HG02571 (cell line): ENCODE data around the gene GPX2.

ENCODE experiments used
- ATAC-seq: cut with Tn5 transposase; IDR thresholded peaks from one replicate; pipeline ENCODE4 v1.9.1; 2021; ENCODE audit warnings: mild to moderate bottlenecking, moderate library complexity; ENCODE audit not compliant: unreplicated experiment

The GPX2 gene

DNA sequence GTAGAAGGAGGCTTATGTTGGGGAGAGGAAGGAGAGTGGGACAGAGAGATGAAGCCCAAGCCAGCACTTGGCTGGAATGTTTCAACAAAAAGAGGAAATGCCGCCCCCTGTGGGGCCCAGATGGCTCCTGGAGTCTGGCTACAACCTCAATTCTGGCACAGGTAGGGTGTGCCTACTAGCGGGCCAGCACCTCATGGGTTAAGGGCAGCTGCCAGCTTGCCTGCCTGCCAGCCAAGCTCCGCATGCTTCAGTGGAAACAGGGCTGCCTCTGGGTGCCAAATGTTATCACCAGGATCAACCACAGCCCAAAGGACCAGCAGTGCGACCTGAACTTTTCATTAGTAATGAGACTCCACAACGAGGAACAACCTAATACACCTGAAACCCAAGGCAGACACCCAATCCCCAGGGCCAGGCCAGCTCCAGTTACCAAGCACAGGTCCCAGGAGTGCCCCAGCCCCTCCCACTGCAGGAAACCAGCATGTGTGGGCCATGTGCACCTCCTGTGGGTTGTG, 18.3 kb upstream of the GPX2 start:
- ATAC-seq, result no peak

DNA sequence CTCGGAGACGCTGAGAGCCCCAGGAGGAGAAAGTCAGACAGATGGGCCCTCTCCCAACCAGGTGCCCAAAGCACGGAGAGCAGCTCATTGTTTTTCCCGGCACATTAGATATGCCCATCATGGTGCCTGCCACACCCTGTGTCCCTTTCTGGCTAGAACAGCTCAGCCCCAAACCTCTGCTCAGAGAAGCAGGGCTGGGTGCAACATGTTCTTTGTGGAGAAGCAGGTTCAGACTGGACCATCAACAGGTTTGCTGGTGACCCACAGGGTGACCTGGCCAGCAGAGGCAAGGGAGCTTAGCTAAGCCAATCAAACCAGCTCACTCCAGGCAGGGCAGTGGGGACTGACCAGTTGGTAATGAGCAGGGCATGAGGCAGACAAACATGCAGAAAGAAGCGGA, 16.2 kb upstream of the GPX2 start:
- ATAC-seq, result no peak

DNA sequence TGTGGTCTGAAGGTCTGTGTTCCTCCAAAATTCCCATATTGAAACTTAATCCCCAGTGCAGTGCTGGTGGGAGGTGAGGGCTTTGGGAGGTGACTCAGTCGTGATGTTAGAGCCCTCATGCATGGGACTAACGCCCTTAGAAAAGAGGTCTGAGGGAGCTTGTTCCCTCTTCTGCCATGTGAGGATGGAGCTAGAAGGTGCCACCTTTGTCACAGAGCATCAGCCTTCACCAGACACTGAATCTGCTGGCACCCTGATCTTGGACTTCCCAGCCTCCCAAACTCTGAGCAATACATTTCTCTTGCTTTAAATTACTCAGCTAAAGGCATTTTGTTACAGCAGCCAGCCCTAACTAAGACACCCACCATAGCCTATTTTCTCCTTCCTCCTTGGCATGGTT, 15.7 kb upstream of the GPX2 start:
- ATAC-seq, result no peak

DNA sequence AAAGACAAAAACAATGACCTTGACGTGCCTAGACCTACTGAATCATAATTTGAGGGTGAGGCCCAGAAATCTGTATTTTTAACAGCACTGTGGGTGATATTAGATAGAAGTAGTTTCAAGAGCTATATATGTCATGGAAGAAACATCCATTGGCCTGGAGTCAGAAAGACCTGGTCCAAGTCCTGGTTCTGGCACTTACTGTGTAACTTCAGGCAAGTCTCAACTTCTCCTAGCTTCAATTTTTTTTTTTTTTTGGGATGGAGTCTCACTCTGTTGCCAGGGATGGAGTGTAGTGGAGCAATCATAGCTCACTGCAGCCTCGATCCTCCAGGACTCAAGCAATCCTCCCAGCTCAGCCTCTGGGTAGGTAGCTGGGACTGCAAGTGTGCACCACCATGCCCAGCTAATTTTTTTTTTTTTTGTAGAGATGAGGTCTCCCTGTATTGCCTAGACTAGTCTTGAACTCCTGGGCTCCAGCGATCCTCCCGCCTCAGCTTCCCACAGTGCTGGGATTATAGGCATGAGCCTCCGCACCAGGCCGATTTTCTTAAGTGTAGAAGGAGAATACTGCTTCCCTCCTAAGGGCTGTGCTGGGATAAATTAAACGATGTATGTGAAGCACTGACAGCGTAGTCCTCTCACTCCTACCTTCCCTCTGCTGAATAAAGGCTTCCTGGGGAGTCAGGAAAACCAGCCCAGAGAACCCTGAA, 14.3 kb upstream of the GPX2 start:
- ATAC-seq, result no peak

DNA sequence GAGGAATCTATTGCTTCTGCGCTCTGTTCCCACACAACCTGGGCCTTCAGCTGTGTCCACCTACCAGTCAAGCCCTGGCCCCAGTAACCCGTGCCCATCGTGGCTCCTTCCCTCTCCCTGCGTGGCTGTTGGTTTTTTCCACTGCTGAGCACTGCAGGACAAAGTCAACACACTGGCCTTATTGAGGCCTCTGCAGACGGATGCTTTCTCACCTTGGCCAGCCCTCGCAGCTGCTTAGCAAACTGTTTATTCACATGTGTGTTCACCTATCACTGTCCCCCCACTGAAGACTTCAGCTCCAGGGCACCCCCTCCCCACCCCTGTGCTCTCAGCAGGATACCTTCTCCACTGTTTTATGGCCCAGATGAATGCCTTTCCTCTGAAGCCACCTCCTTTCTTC, 12.8 kb upstream of the GPX2 start:
- no peak for ATAC-seq

DNA sequence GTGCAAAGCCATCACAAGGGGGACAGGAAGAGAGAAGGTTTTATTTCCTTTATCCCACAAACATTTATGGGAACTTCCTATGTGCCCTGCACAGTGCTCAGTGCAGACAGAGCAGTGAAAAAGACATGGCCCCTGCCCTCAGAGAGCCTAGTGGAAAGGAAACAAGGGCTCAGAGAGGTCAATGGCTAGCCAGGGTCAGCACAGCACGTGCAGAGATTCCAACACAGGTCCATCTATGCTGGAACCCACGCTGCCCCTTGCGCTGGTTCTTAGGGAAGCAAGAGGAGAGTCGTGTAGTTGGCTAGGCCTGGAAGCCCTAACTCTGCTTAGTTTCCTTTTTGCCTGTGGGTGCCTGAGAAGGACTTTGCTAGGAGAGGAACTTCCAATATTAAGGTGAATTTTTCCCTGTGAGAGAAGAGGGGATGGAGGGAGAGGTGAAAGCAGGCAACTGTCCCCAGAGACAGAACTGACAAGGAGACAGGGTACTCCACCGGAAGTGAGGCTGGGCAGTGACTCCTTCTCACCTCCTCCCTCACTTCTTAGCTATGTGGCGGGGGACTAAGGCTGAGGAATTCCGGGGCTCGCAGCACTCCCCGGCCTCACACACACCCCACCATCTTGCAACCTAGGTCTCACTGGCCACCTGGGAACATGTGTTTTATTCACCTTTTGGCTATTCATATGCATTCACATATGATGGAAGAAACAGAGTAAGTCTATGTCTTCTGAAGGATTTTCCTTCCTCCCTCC, 12.1 kb upstream of the GPX2 start:
- ATAC-seq, result no peak

DNA sequence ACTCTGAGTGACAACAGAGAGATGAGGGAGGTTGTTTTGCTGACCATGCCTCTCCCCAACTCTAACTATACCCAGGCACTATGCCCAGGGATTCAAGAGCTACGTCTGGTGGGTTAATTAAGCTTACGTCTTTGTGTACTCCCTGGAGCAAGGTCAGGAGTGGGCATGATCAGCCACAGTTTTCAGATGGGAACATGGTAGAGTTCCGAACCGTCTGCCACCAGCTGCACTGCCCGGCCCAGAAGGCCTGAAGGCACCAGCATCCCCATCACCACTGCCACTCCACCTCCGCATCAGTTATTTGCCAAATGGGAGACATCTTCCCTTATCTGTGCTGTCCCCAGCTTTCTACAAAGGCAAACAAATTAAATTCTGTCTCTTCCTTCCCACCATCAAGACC, 11.1 kb upstream of the GPX2 start:
- no peak for ATAC-seq

DNA sequence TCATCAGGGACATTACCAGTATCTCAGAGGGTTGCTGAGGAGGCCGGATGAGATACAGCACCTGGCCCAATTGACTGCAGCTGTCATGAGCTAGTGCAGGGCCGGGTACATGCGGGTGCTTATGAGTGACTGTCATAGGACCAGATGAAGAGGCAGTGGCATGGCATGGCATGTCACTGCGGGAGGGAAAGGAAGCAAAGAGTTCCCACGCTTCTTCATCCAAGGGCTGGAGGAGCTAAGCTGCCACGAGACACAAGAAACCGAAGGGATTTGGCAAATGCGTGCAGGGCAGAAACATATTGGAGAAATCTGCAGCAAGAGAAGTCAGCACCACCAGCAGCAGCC, 10.7 kb upstream of the GPX2 start:
- no peak for ATAC-seq

DNA sequence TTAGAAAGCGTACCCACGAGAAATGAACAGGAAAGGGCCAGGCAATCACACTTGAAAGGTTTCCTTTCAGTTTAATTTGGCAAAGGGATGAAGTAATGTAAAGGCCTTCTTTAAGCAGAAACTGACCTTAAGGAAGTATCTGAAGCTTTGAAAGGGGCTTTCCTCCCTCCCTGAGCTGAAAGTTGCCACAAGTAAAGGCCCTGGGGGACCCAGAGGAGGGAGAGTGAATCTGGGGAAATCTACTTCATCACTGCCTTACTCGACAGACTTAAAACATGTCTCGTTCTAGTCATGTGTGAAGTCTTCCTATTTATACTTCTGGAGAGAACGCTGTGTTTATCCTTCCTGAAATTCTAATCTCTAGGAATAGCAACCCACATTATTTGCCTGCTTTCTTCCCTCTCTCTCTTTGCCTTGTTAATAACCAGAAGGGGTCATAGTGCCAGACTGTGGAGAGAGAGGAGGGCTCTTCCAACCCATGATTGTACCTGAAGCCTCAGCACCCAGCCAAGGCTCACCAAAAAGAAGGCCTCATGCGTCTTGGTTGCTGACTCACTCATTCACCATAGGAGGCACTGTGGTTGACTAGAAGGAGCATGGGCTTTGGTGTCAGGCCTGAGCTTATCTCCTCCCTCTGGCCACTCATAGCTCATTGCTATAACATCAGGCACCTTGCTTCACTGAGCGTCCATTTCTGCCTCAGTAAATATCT, 10.2 kb upstream of the GPX2 start:
- no peak for ATAC-seq

DNA sequence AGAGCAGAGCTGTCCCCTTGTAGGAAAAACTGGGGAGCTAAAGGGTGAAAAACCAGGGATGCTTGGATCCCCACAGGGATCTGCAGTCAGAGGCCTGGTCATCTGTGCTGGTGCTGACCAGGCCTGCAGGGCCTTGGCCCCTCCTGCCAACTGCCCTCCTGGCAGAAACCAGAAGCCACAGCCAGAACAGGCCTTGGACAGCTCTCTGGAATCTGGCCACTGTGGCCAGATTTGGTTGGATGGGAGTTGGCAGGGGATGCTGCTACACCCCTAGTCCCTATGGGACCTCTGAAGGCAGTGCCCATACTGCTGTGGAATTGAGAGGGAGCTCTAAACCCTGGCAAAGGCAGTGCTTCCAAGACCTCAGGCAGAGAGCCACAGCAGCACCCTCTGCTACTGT, 9.2 kb upstream of the GPX2 start:
- ATAC-seq, result no peak

DNA sequence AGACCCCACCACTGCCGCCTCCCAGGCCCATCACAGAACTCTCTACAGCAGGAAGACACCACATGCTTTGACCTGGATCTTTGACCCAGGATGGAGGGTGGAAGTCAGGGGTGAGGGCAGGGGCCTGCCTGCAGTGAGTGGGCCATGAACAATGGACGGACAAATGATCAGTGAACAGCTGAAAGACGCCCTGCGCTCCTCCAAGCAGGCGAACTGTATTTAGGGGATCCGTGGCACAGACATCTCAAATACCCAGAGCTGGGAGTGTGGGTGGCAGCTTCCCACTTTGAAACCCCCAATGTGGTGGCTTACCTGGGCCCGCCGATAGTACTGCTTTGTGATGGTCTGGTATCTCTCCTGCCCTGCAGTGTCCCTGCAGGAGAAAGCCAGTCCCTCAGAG, 8.7 kb upstream of the GPX2 start:
- no peak for ATAC-seq

DNA sequence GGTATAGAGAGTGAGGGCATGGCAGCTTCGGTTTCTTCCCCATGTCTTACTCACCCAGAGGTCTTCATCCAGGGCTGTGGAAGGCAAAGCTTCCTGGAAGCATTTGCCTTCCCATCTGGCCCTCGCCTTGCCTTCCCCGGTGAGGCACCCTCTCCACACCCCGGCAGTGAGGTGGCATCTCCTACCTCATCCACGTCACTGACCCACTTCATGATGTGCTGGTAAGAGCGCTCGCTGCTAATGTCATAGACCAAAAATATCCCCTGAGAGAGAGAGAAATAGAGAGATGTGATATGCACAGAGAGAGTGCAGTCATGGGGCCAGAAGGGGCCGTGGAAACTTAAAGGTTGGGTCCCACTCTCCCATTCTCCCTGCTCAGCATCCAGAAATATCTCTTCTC, 8.3 kb upstream of the GPX2 start:
- no peak for ATAC-seq

DNA sequence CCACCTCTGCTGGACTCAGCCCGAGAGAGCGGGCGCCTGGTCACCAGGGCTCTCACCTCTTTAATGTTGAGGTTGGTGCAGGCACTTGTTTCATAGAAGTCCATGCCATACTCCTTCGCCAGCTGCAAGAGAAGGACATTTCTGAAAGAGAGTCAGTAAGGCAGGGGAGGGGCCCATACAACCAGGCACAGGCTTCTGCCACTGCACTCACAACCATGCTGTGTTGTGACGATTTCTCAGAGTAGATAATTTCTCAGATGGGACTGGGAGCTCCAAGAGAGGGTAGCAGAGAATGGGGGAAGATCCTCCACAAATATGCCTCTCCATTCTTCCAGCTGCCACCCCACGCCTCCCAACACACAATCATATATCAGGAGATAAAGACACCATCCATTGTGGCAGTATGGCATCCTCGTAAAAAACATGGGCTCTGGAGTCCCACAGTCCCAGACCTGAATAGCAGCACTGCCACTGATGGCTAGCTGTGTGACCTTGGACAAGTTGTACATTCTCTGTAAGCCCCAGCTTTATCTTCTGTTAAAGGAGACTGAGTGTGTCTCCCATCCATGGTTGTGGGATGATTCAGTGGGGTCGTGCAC, 6.2 kb upstream of the GPX2 start:
- no peak for ATAC-seq

DNA sequence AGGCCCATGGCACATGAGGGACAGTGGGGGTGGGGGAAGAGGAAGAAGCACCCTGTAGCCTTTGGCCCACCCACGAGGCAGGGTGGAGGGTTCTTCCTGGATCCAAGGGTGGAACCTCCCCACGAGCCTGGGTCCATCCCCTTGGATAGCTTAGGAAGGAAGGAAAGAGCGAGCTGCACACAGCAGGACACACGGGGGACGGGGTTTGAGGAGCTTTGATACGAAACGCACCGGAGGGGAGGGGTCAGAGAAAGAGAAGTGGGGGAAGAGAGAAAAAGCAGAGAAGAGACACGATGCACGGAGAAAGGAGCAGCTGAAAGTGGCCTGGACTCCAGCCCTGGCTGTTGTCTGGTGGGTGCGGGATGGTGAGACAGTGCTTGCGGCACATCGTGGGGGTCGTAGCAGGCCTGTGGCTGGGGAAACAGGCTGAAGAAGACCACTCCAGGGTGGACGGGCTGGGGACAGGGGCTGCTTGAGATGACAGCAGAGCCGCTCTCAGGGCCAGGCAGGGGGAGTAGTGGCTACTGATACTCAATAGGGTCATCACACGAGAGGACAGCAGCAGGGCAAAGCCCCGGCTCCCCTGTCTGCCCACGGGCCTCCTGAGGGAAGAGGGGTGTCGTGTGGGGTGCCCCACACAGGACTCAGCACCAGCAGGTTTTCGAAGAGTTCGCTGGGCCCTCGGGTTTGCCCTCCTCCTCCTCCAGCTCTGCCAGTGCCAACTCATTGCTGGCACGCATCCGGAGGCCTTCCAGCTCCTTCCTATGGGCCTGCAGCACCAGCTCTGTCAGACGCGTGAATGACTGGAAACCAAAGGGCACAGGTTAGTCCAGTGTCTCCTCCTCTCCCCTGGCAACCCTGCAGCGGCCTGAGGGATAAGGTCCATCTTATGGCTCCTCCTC, 5.4 kb upstream of the GPX2 start:
- ATAC-seq, result no peak

DNA sequence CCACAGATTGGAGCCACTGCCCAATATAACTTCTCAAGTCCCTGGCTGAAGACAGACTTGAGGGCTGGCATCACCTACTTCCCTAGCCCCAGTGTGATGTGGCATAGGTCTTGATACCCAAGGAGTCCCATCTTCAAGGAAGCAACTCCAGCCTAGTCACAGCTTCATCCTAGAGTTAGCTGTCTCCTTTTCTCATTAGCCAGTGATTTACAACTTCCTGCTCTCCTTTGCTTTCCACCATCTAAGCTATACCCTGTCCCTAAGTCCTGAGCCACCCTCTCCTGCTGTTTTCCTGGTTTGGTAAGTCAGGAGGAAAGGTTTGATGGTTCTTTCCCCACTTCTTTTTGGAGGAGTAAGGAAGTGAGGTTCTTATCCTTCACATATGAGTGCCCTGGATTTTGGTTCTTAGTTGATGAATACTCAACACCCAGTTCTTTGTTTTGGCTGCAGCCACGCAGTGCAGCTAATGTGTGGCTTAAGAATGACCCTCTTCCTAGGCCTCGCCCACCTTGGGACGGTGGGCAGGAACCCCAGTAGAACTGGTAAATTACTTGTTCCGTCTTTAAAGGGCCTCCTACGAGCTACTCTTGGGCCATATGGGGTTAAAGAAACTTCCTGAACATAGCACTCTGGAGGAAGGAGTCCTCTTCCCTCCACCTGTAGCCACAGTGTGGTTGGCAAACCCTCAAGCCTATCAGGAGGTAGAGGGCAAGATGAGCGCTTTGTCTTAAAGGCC, 3.9 kb upstream of the GPX2 start:
- no peak for ATAC-seq

DNA sequence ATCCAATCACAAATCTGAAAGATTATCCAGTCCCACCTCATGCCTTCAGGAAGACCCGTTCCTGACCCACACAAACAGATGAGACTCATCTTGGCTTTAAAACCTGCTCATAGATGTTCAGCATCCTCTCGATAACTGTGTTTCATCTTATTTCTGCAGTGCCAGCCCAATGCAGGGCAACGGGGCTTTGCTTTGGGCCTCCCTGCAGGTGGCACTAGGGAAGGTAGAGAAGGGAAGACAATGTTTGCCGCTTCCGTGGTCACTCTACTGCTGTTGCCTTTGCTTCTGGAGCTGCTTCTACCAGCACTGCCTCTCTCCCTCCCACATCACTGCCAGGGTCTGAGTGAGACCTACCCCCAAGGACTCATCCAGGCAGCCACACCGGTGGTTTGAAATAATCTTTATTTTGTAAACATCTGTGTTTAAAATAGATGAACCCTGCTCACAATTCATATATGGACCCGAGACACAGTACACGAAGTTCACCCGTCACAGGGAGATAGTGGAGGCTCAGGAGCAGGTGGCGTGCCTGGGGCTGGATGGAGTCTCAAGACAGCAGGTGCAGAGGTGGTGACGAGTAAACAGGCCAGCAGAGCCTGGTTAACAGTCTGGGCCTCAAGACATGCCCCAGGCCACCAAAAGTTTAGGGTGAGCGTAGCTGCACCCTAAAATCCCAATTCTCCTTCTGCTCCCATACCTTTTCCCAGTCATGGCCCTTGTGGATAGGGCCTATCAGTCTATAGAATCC, 3.1 kb upstream of the GPX2 start:
- no peak for ATAC-seq

DNA sequence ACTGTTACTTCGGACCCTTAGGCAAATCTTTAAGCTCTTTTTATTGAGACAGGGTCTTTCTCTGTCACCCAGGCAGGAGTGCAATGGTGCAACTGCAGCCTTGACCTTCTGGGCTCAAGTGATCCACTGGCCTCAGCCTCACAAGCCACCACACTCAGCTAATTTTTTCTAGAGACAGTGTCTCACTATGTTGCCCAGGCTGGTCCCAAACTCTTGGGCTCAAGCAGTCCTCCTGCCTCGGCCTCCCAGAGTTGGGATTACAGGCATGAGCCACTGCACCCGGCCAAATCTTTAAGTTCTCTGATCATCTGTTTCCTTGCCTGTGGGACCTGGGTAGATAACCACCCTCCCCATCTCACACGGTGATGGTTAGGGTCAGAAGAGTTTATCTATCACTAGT, 2.3 kb upstream of the GPX2 start:
- ATAC-seq, result no peak

DNA sequence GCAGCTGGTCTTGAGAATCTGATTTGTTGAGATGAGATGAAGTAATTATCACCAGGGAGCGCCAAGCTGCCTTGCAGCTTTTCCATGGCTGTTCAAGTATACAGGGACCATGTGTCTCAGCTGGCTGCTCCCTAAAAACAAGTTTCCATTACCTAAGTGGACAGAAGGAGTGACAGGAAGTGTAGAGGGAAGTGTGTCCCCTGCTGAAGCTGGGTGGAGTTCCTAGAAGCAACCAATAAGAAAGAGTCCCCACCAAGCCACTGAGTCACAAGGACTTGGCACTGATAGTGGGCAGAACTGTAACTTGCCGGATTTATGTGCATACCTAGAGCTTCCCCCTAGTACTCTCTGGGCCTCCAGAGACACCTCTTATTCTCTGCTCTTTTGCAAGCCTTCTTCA, 1.5 kb upstream of the GPX2 start:
- no peak for ATAC-seq

DNA sequence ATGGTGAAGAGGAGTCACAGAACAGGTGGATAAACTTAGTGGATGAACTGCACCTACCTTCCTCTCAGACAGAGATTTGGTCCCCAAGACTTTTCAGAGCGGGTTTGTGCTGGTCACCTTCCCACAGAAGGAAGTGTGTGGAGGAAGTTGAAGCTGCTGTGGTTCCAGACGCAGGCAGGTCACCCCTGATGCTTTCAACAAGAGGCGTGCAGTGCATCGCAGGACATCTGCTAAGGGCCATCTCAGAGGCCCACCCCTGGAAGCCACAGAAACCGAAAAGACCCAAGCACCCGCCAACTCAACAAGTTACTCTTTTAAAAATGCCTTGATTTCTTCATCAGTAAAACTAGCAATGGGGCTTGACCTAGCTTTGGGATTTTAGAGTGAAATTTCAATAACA, 1.0 kb upstream of the GPX2 start:
- no peak for ATAC-seq
